K562 (cell line): Measurements from ENCODE around the gene TPMT. TPM values are rescaled to one million over a fixed set of nuclear protein-coding genes. Genes with fewer than 3 reads are reported as not detected.

Source experiments
- C11orf30 ChIP-seq: fragments of 450-650 bp; IDR thresholded peaks from 2 replicates; pipeline ENCODE4 v1.6.1; 2016; ENCODE audit warnings: low read depth, mild to moderate bottlenecking
- CBX8 ChIP-seq: fragments of 200-600 bp; sonication (generic); IDR thresholded peaks from 2 replicates; pipeline ENCODE4 v1.6.1; 2012; ENCODE audit warnings: borderline replicate concordance, mixed run types, low read depth, mild to moderate bottlenecking, moderate library complexity, mixed read lengths, low read length, control low read depth, inconsistent platforms; ENCODE audit not compliant: poor library complexity, severe bottlenecking; ENCODE audit errors: extremely low read depth
- CCAR2 ChIP-seq: fragments of 200-400 bp; formaldehyde crosslinking; IDR thresholded peaks from 2 replicates; pipeline ENCODE4 v1.6.1; 2017; ENCODE audit warnings: mild to moderate bottlenecking, low read depth, low read length
- E2F8 ChIP-seq: fragments of 450-650 bp; IDR thresholded peaks from 2 replicates; pipeline ENCODE4 v1.7.1; 2018; ENCODE audit warnings: mild to moderate bottlenecking, low read depth; ENCODE audit not compliant: partially characterized antibody
- ELF4 ChIP-seq: fragments of 450-650 bp; formaldehyde crosslinking; IDR thresholded peaks from 2 replicates; pipeline ENCODE4 v1.4.0; 2022; ENCODE audit warnings: missing genetic modification characterization
- GABPB2 ChIP-seq: fragments of 250-450 bp; sonication (Bioruptor Pico); conservative IDR thresholded peaks from 2 replicates; pipeline ENCODE4 v1.5.1; 2021; ENCODE audit warnings: mild to moderate bottlenecking
- MCM2 ChIP-seq: fragments of 450-650 bp; IDR thresholded peaks from 2 replicates; pipeline ENCODE4 v1.6.1; 2017; ENCODE audit warnings: low read depth, mild to moderate bottlenecking
- SUPT5H ChIP-seq: fragments of 450-650 bp; IDR thresholded peaks from 2 replicates; pipeline ENCODE4 v1.6.1; 2016
- ZKSCAN3 ChIP-seq: fragments of 250-450 bp; sonication (Bioruptor Pico); IDR thresholded peaks from 2 replicates; pipeline ENCODE4 v1.4.0; 2020
- ZNF274 ChIP-seq: IDR thresholded peaks from 2 replicates; pipeline ENCODE4 v1.6.1; 2011; ENCODE audit warnings: low read depth, mild to moderate bottlenecking, low read length, moderate library complexity, borderline replicate concordance
- ZNF644 ChIP-seq: fragments of 200-800 bp; sonication (Bioruptor generic); IDR thresholded peaks from 2 replicates; pipeline ENCODE4 v1.6.1; 2016; ENCODE audit warnings: low read depth, missing genetic modification characterization, missing compliant biosample characterization
- ZNF695 ChIP-seq: fragments of 450-650 bp; formaldehyde crosslinking; IDR thresholded peaks from 2 replicates; pipeline ENCODE4 v1.4.0; 2020; ENCODE audit warnings: mild to moderate bottlenecking, moderate library complexity
- polyA plus RNA-seq, 8 experiments: library from polyadenylated mRNA; depleted of rRNA in 4 of 8; stranded (reverse) in 5 of 8; unstranded in 3 of 8; fragments of >200 nt; fragmentation: Nextera tagmentation in 2 of 8; fragmentation: Illumina TruSeq in 1 of 8; extraction: Ambion mirVana in 2 of 8; extraction: Trizol in 1 of 8; gene quantifications; 2 replicates each; pipeline versions ENCODE4 v1.2.1 to v1.2.3, GENCODE V29; 2011 to 2014; ENCODE audit warnings: inconsistent platforms in 1 of 8, missing spikeins in 1 of 8
- total RNA-seq, 7 experiments: library from RNA; depleted of rRNA in 6 of 7; stranded (reverse); fragments of >200 nt in 6 of 7; fragmentation: Illumina TruSeq in 2 of 7; extraction: Trizol in 2 of 7; gene quantifications; 2 replicates each; pipeline versions ENCODE4 v1.2.1 to v1.2.3, GENCODE V29; 2011 to 2021; ENCODE audit warnings: low replicate concordance in 1 of 7
- TF ChIP-seq, protein P1 (sequence below): fragments of 250-450 bp; sonication (Bioruptor Pico); IDR thresholded peaks from 2 replicates; pipeline ENCODE4 v1.4.0; 2020

Gene TPMT
- total and polyA plus RNA-seq, 9 of the 15 experiments (the other 6 are each of a cell fraction or from before 2014, with no cell fraction given) = 24.2 to 67.4 (median 46.5) TPM

DNA sequence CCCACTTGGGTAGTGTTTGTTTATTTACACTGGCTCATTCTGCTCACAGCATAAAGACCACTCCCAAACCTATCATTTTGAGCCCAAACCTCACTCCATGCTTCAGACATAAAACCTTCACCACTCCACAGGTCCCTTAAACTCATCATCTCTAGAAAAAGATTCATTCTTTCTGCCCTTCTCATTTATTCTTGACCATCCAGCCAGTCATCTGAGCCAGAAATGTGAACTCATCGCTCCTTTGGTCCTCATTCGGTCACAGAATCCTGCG, 12.4 kb downstream of the TPMT start (continued):
- TF ChIP-seq, protein P1, sequence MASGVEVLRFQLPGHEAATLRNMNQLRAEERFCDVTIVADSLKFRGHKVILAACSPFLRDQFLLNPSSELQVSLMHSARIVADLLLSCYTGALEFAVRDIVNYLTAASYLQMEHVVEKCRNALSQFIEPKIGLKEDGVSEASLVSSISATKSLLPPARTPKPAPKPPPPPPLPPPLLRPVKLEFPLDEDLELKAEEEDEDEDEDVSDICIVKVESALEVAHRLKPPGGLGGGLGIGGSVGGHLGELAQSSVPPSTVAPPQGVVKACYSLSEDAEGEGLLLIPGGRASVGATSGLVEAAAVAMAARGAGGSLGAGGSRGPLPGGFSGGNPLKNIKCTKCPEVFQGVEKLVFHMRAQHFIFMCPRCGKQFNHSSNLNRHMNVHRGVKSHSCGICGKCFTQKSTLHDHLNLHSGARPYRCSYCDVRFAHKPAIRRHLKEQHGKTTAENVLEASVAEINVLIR (CRISPR knock-in tag) = no peak
- no peak for TF ChIP-seq ZNF644 (tag)
- no peak for TF ChIP-seq E2F8
- no peak for TF ChIP-seq ZNF274
- no peak for TF ChIP-seq C11orf30
- no peak for TF ChIP-seq CCAR2
- no peak for TF ChIP-seq ZKSCAN3 (CRISPR knock-in tag)
- no peak for TF ChIP-seq CBX8
- TF ChIP-seq ELF4 (CRISPR knock-in tag) = no peak
- TF ChIP-seq SUPT5H = no peak
- TF ChIP-seq GABPB2 (CRISPR knock-in tag) = no peak
- no peak for TF ChIP-seq MCM2
- no peak for TF ChIP-seq ZNF695 (CRISPR knock-in tag)
